Measurements from ENCODE around the gene KCP.
A peak's percentile ranks its signal among the peaks of the same experiment; 100 is the strongest.

Gene KCP

GRCh38 chr7:128869944-128870285 lies 40.6 kb downstream of the KCP start:
- peak; percentile 11 for DNase-seq

- peak; percentile 32 for DNase-seq
Observed at GRCh38 chr7:128869138-128869943, 41.2 kb downstream of the KCP start.

GRCh38 chr7:128868624-128869137 lies 41.8 kb downstream of the KCP start:
- DNase-seq: no peak

- DNase-seq: no peak
Observed at GRCh38 chr7:128867842-128868623, 42.5 kb downstream of the KCP start.

- no peak for DNase-seq
Observed at GRCh38 chr7:128867241-128867640, 43.3 kb downstream of the KCP start.

GRCh38 chr7:128865996-128866877 lies 44.3 kb downstream of the KCP start:
- no peak for DNase-seq

GRCh38 chr7:128865303-128865702 lies 45.2 kb downstream of the KCP start:
- no peak for DNase-seq

GRCh38 chr7:128863433-128863989 lies 47.0 kb downstream of the KCP start:
- peak; percentile 61 for DNase-seq

- peak; percentile 99 for DNase-seq
Observed at GRCh38 chr7:128862571-128863432, 47.7 kb downstream of the KCP start, which contains the start of gene ATP6V1F. Gene ATP6V1F (plus strand): TSS chr7:128862856. CDS start chr7:128862905, 49 bp downstream.

- no peak for DNase-seq
Observed at GRCh38 chr7:128861957-128862570, 48.4 kb downstream of the KCP start.

- DNase-seq: no peak
Observed at GRCh38 chr7:128860158-128861073, 50.1 kb downstream of the KCP start.

- DNase-seq: no peak
Observed at GRCh38 chr7:128859232-128860157, 51.0 kb downstream of the KCP start.

- DNase-seq: no peak
Observed at GRCh38 chr7:128858380-128859231, 51.9 kb downstream of the KCP start.

- no peak for DNase-seq
Observed at GRCh38 chr7:128856001-128856718, 54.3 kb downstream of the KCP start.

- DNase-seq: no peak
Observed at GRCh38 chr7:128855559-128855958, 55.0 kb downstream of the KCP start.

GRCh38 chr7:128854396-128854795 lies 56.1 kb downstream of the KCP start:
- DNase-seq: no peak

GRCh38 chr7:128853799-128854198 lies 56.7 kb downstream of the KCP start:
- DNase-seq: no peak
